NT2/D1 (cell line): ENCODE results near the gene OAS1.
"Not testable (repeated sequence)": the region's sequence is repeated elsewhere in the genome, so short reads cannot be mapped to it uniquely, and the experiment has no call there.

Experiments used
- DNase-seq: peaks from one replicate; pipeline ENCODE4 v3.0.0-alpha.2; 2011; ENCODE audit warnings: low read depth, low spot score
- H3K27me3 ChIP-seq: 2 replicates; pipeline ENCODE4 v1.6.0; 2011; ENCODE audit warnings: mild to moderate bottlenecking; ENCODE audit not compliant: insufficient read length, insufficient read depth
- H3K36me3 ChIP-seq: 2 replicates; pipeline ENCODE4 v1.6.1; 2011; ENCODE audit warnings: mild to moderate bottlenecking, low read length, mixed read lengths; ENCODE audit not compliant: insufficient read depth, insufficient read length
- H3K4me1 ChIP-seq: 2 replicates; pipeline ENCODE4 v1.5.1; 2011; ENCODE audit not compliant: insufficient read depth, insufficient read length
- H3K4me3 ChIP-seq: 2 replicates; pipeline ENCODE4 v1.5.1; 2011; ENCODE audit warnings: low read depth; ENCODE audit not compliant: insufficient read length
- H3K9ac ChIP-seq: 2 replicates; pipeline ENCODE4 v1.6.0; 2011; ENCODE audit warnings: low read depth; ENCODE audit not compliant: insufficient read length
- H3K9me3 ChIP-seq: 2 replicates; pipeline ENCODE4 v1.5.1; 2011; ENCODE audit warnings: mild to moderate bottlenecking, low read length; ENCODE audit not compliant: insufficient read depth
- SUZ12 ChIP-seq: IDR thresholded peaks from 2 replicates; pipeline ENCODE4 v1.6.1; 2011; ENCODE audit not compliant: insufficient read length, insufficient read depth; ENCODE audit errors: extremely low read depth
- YY1 ChIP-seq: IDR thresholded peaks from 2 replicates; pipeline ENCODE4 v1.6.1; 2011; ENCODE audit not compliant: insufficient read length, insufficient read depth
- ZNF274 ChIP-seq: IDR thresholded peaks from 2 replicates; pipeline ENCODE4 v1.6.1; 2011; ENCODE audit warnings: mild to moderate bottlenecking, low read depth, low read length

Gene OAS1

DNA sequence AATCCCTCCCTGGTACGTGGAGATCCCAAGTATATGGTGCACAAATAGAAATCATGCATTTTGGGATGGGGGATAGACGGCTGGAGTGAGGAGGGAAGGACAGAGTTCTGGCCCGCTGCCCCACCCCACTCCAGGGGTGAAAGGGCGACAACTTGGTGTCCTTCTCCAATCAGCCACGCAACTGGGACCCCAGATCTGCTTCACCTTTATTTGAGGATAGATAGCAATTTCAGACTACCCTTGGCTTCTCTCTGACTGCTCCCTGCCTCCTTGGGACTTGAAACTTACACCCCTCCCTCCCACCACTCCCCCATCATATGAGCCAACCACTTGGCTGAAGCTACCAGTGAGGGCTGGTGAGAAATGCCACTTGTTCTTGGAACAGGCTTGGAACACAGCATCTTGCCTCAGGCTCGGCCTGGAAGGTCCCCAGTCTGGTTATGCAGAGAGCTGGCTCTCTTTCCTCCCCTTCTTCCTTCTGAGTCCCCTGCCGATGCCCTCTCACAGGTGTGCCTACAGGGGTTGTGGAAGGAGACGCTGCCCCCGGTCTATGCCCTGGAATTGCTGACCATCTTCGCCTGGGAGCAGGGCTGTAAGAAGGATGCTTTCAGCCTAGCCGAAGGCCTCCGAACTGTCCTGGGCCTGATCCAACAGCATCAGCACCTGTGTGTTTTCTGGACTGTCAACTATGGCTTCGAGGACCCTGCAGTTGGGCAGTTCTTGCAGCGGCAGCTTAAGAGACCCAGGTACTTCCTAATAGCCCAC, 39.7 kb downstream of the OAS1 start:
- peaks cover 4% of the 10 kb centered on the region for H3K36me3 ChIP-seq

DNA sequence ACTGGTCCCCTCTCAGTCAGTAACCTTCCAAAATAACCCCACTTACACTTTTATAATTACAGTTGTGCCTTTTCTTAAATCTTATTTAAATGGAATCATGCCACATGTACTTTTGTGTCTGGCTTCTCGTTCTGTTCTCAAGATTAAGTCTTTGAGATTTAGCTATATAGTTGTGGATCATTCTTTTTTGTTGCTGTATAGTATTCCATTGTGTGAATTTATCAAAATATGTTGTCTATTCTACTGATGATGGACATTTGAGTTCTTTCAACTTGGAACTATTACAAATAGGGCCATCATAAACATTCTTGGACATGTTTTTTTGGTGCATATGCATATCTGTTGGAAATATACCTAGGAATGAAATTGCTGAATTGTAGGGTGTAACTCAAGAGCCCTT, 40.6 kb downstream of the OAS1 start:
- no peak overlapping the region for H3K9ac ChIP-seq
- DNase-seq = no peak
- H3K36me3 ChIP-seq = peaks cover 4% of the 10 kb centered on the region
- no peak overlapping the region for H3K4me3 ChIP-seq
- TF ChIP-seq YY1 (no peak), SUZ12 (no peak), ZNF274 (no peak)
- no peaks in the 10 kb centered on the region for H3K9me3 ChIP-seq
- no peaks in the 10 kb centered on the region for H3K27me3 ChIP-seq
- peaks cover 3% of the 10 kb centered on the region for H3K4me1 ChIP-seq

More for the DNA sequence above, 39.7 kb downstream of the OAS1 start:
- no peak overlapping the region for H3K4me3 ChIP-seq
- H3K9ac ChIP-seq = no peak overlapping the region
- DNase-seq = no peak
- no peak for TF ChIP-seq ZNF274
- TF ChIP-seq YY1 = no peak
- no peak for TF ChIP-seq SUZ12
- H3K27me3 ChIP-seq = no peaks in the 10 kb centered on the region
- H3K4me1 ChIP-seq = peaks cover 3% of the 10 kb centered on the region
- H3K9me3 ChIP-seq = no peaks in the 10 kb centered on the region

DNA sequence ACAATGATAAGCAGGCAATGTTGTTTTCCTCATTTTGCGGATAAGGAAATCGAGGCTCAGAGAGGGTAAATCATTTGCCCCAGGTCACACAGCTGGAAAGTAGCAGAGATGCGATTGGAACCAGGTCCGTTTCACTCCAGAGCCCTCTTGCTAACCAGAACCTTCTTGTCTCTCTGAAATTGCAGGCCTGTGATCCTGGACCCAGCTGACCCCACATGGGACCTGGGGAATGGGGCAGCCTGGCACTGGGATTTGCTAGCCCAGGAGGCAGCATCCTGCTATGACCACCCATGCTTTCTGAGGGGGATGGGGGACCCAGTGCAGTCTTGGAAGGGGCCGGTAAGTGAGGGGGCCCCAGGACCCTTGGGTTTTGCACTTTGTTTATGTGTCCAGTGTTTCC, 41.0 kb downstream of the OAS1 start:
- Histone ChIP-seq H3K4me3 (no peak overlapping the region), H3K27me3 (no peaks in the 10 kb centered on the region), H3K36me3 (peaks cover 4% of the 10 kb centered on the region), H3K4me1 (peaks cover 3% of the 10 kb centered on the region), H3K9ac (no peak overlapping the region), H3K9me3 (no peaks in the 10 kb centered on the region)
- DNase-seq = no peak
- TF ChIP-seq YY1 (no peak), SUZ12 (no peak), ZNF274 (no peak)

- Histone ChIP-seq H3K9ac (no peak overlapping the region), H3K27me3 (no peaks in the 10 kb centered on the region), H3K4me1 (peaks cover 3% of the 10 kb centered on the region), H3K9me3 (no peaks in the 10 kb centered on the region), H3K36me3 (peaks cover 4% of the 10 kb centered on the region), H3K4me3 (no peak overlapping the region)
- no peak for DNase-seq
- no peak for TF ChIP-seq SUZ12
- TF ChIP-seq YY1 = no peak
- no peak for TF ChIP-seq ZNF274
Observed at GRCh38 chr12:112948806-112949205, 42.0 kb downstream of the OAS1 start.

GRCh38 chr12:112950701-112951100, 43.9 kb downstream of the OAS1 start:
- DNase-seq = no peak
- Histone ChIP-seq H3K4me3 (no peak overlapping the region), H3K27me3 (no peaks in the 10 kb centered on the region), H3K36me3 (peaks cover 4% of the 10 kb centered on the region), H3K9ac (no peak overlapping the region), H3K4me1 (no peaks in the 10 kb centered on the region), H3K9me3 (no peaks in the 10 kb centered on the region)
- TF ChIP-seq YY1 (no peak), ZNF274 (no peak), SUZ12 (no peak)

DNA sequence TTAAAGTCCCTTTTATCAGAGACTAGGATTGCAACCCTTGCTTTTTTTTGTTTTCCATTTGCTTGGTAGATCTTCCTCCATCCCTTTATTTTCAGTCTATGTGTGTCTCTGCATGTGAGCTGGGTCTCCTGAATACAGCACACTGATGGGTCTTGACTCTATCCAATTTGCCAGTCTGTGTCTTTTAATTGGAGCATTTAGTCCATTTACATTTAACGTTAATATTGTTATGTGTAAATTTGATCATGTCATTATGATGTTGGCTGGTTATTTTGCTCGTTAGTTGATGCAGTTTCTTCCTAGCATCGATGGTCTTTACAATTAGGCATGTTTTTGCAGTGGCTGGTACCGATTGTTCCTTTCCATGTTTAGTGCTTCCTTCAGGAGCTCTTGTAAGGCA, 50.4 kb downstream of the OAS1 start:
- not testable (repeated sequence) for H3K27me3 ChIP-seq, H3K4me3 ChIP-seq, H3K4me1 ChIP-seq, H3K9ac ChIP-seq, H3K36me3 ChIP-seq, DNase-seq
- H3K9me3 ChIP-seq = peaks cover 20% of the 10 kb centered on the region

- no peak overlapping the region for H3K4me3 ChIP-seq
- H3K9me3 ChIP-seq = peaks cover 20% of the 10 kb centered on the region
- no peak overlapping the region for H3K9ac ChIP-seq
- H3K27me3 ChIP-seq = no peaks in the 10 kb centered on the region
- H3K4me1 ChIP-seq = no peaks in the 10 kb centered on the region
- H3K36me3 ChIP-seq = peaks cover 3% of the 10 kb centered on the region
- DNase-seq = no peak
- TF ChIP-seq SUZ12 (no peak), ZNF274 (no peak), YY1 (no peak)
Observed at GRCh38 chr12:112961074-112961473, 54.3 kb downstream of the OAS1 start.
